T-cell (primary cell): Measurements from ENCODE around the gene CYB561D2. TPM values are rescaled to one million over a fixed set of nuclear protein-coding genes. Genes with fewer than 3 reads are reported as not detected.

Experiments
- ATAC-seq, 4 experiments: fragments of 200-7000 bp in 3 of 4; fragments of 150-1000 bp in 1 of 4; cut with Tn5 transposase; replicated peaks in 1 of 4; 1 replicate in 3 of 4; 2 replicates in 1 of 4; pipeline ENCODE4 v1.10.0; 2021; ENCODE audit warnings: moderate library complexity in 3 of 4, mild to moderate bottlenecking in 2 of 4, moderate number of reproducible peaks in 1 of 4
- CTCF ChIA-PET, 2 donors: fragments of 300-600 bp; sonication (Branson Sonifier 250); formaldehyde crosslinking; loops; one replicate each; lab custom pipeline; 2022; ENCODE audit warnings: antibody characterized with exemption in 2 of 2; lab: Charles Lee
- POLR2A ChIA-PET, 2 donors: fragments of 300-600 bp; sonication (Branson Sonifier 250); formaldehyde crosslinking; loops; one replicate each; lab custom pipeline; 2022; ENCODE audit warnings: antibody characterized with exemption in 2 of 2; lab: Charles Lee
- DNase-seq, 35 experiments: peaks; one replicate each; pipeline versions ENCODE4 v3.0.0 to v3.0.0-alpha.2; 2013 to 2023
- H3K27ac ChIP-seq: one replicate; pipeline ENCODE4 v1.5.1; 2013; ENCODE audit warnings: low read length
- H3K27me3 ChIP-seq, 2 experiments: replicated peaks in 1 of 2; 1 replicate in 1 of 2; 2 replicates in 1 of 2; pipeline versions ENCODE4 v1.6.1 to v1.7.0; 2013; ENCODE audit warnings: low read length in 1 of 2, mixed read lengths in 1 of 2; ENCODE audit not compliant: control insufficient read depth in 2 of 2, insufficient read depth in 2 of 2; ENCODE audit errors: extremely low read depth in 1 of 2
- H3K36me3 ChIP-seq, 2 donors: 1 replicate in 1 of 2; 2 replicates in 1 of 2; pipeline versions ENCODE4 v1.6.1 to v1.7.0; 2013; ENCODE audit warnings: low read length in 1 of 2; ENCODE audit not compliant: control insufficient read depth in 2 of 2, insufficient read depth in 1 of 2; ENCODE audit errors: extremely low read depth in 1 of 2
- H3K4me1 ChIP-seq, 2 experiments: 1 replicate in 1 of 2; 2 replicates in 1 of 2; pipeline versions ENCODE4 v1.6.1 to v1.7.0; 2013; ENCODE audit warnings: low read length in 2 of 2, mixed read lengths in 1 of 2; ENCODE audit not compliant: insufficient read depth in 2 of 2, control insufficient read depth in 1 of 2; ENCODE audit errors: extremely low read depth in 1 of 2
- H3K4me3 ChIP-seq, 2 donors: 1 replicate in 1 of 2; 2 replicates in 1 of 2; pipeline versions ENCODE4 v1.5.1 to v1.7.0; 2013; ENCODE audit warnings: mild to moderate bottlenecking in 2 of 2, low read length in 1 of 2, moderate library complexity in 1 of 2; ENCODE audit not compliant: control insufficient read depth in 1 of 2; ENCODE audit errors: extremely low read depth in 1 of 2
- H3K9me3 ChIP-seq: 2 replicates; pipeline ENCODE4 v1.7.0; 2013
- H3K27ac Mint-ChIP-seq, 2 donors: one replicate each; pipeline ENCODE4 v1.8.0; 2020 to 2021; ENCODE audit warnings: mild to moderate bottlenecking in 2 of 2, mixed read lengths in 2 of 2
- H3K27me3 Mint-ChIP-seq, 2 donors: one replicate each; pipeline ENCODE4 v1.8.0; 2021 to 2022; ENCODE audit warnings: mixed read lengths in 2 of 2
- H3K36me3 Mint-ChIP-seq: one replicate; pipeline ENCODE4 v1.8.0; 2021; ENCODE audit warnings: mixed read lengths
- H3K4me1 Mint-ChIP-seq, 3 donors: one replicate each; pipeline ENCODE4 v1.8.0; 2020 to 2022; ENCODE audit warnings: mixed read lengths in 3 of 3, mild to moderate bottlenecking in 1 of 3
- H3K4me3 Mint-ChIP-seq, 3 donors: one replicate each; pipeline ENCODE4 v1.8.0; 2020 to 2022; ENCODE audit warnings: mild to moderate bottlenecking in 3 of 3, mixed read lengths in 3 of 3, moderate library complexity in 3 of 3
- H3K9me3 Mint-ChIP-seq, 3 donors: one replicate each; pipeline ENCODE4 v1.8.0; 2020 to 2022; ENCODE audit warnings: mixed read lengths in 3 of 3
- WGBS: methylation state at CpG from one replicate; pipeline ENCODE4 v1.1.5; 2013; ENCODE audit warnings: missing lambda C conversion rate; ENCODE audit not compliant: insufficient coverage; 5-methylcytosine and 5-hydroxymethylcytosine counted together
- total RNA-seq, 35 experiments: library from RNA in 6 of 35; stranded (reverse) in 6 of 35; fragments of 120-200 nt in 1 of 35; gene quantifications; one replicate each; pipeline versions ENCODE4 v1.2.1 to v1.2.4 and lab custom pipeline; 2013 to 2026

CYB561D2 gene
- total RNA-seq, 5 donors from 2014 or later (not counting 1 experiment from before 2014, with no cell fraction given): 25.7 to 45.3 (median 32.7) TPM

DNA sequence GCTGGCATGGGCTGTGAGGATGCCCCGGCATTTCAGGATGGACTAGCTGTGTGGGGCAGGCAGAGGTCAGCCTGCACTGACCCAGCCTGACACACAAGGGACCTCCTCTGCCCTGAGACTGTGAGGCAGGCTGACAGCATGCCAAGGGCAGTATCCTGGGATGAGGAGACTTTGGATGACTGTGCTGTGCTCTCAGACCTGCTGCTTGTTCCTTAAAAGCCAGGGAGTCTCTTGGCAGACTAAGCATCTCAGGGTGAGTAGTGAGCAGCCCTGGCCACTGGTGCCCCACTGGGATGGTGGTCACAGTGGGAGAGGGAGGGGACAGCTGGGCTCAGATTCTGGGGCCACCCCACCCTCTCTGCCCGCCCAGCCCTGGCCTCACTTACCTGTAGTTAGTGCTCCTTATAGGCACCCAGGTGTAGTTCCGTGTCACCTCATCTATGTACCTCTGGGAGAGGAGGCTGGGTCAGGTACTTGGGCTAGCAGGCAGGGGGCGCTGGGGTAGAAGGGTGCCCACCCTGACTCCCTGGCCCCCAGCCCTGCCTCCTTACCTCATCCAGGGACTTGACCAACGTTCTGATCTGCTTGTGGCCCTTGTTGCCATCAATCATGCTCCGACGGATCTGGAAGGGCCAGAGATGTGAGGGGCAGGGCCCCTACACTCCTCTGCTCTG, 24.7 kb downstream of the CYB561D2 start:
- ChIA-PET POLR2A (no interaction called here), CTCF (no interaction called here)
- H3K36me3 ChIP-seq: no peaks in the 10 kb centered on the region
- H3K4me1 ChIP-seq: peaks cover 3 to 10% of the 10 kb centered on the region in 2 experiments
- H3K4me3 Mint-ChIP-seq: no peak overlapping the region
- H3K4me1 Mint-ChIP-seq: peaks cover 4 to 21% (median 8%) of the 10 kb centered on the region in 3 donors
- 77% methylated on average over 3 of the region's 7 CpGs for whole genome bisulfite sequencing
- no peak overlapping the region for H3K27ac Mint-ChIP-seq
- H3K9me3 Mint-ChIP-seq: no peaks in the 10 kb centered on the region
- H3K36me3 Mint-ChIP-seq: no peaks in the 10 kb centered on the region
- H3K27me3 Mint-ChIP-seq: no peaks in the 10 kb centered on the region
- ATAC-seq (no peak), DNase-seq (no peak)
- H3K27me3 ChIP-seq: peaks cover 0 to 3% of the 10 kb centered on the region in 2 experiments
- no peak overlapping the region for H3K27ac ChIP-seq
- no peak overlapping the region for H3K4me3 ChIP-seq
- no peaks in the 10 kb centered on the region for H3K9me3 ChIP-seq

DNA sequence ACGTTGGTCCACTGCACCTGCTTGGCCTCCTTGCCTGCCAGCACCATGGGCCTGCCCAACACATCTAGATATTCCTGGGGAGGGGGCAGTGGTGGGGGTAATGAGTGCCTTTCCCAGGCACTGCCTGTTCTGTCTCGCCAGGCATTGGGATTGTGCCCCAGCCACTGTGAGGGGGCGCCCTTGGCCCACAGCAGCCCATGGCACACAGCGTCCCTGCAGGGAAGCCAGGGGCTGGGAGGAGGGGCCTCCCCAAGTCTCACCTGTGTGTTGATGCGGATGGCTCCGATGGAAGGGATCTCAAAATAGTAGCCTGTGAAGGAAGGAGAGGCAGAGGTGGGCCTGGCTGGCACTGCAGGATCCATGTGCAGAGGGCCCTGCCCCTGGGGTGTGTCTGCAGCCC, 27.4 kb downstream of the CYB561D2 start:
- ATAC-seq: no peak
- Histone ChIP-seq H3K4me3 (no peak overlapping the region), H3K4me1 (peaks cover 3% of the 10 kb centered on the region in 2 experiments), H3K9me3 (no peaks in the 10 kb centered on the region), H3K27ac (no peak overlapping the region), H3K36me3 (no peaks in the 10 kb centered on the region), H3K27me3 (no peaks in the 10 kb centered on the region)
- H3K4me1 Mint-ChIP-seq: peaks cover 2 to 9% (median 4%) of the 10 kb centered on the region in 3 donors
- no peaks in the 10 kb centered on the region for H3K9me3 Mint-ChIP-seq
- no peak for DNase-seq
- POLR2A ChIA-PET: no interaction called here
- CTCF ChIA-PET: no interaction called here
- H3K4me3 Mint-ChIP-seq: no peak overlapping the region
- H3K27me3 Mint-ChIP-seq: no peaks in the 10 kb centered on the region
- WGBS: 93% methylated on average over 5 of the region's 6 CpGs
- H3K27ac Mint-ChIP-seq: no peak overlapping the region
- no peaks in the 10 kb centered on the region for H3K36me3 Mint-ChIP-seq

- 86% methylated on average over 10 of the region's 17 CpGs for WGBS
- ATAC-seq: no peak
- no peak overlapping the region for H3K27ac Mint-ChIP-seq
- Histone ChIP-seq H3K4me3 (no peak overlapping the region), H3K9me3 (no peaks in the 10 kb centered on the region), H3K4me1 (no peaks in the 10 kb centered on the region), H3K27ac (no peak overlapping the region), H3K27me3 (no peaks in the 10 kb centered on the region), H3K36me3 (no peaks in the 10 kb centered on the region)
- no peak for DNase-seq
- H3K36me3 Mint-ChIP-seq: no peaks in the 10 kb centered on the region
- ChIA-PET POLR2A (no interaction called here), CTCF (no interaction called here)
- no peak overlapping the region for H3K4me3 Mint-ChIP-seq
- no peaks in the 10 kb centered on the region for H3K9me3 Mint-ChIP-seq
- H3K27me3 Mint-ChIP-seq: no peaks in the 10 kb centered on the region
- peaks cover 0 to 2% (median 0%) of the 10 kb centered on the region in 3 donors for H3K4me1 Mint-ChIP-seq
Observed at GRCh38 chr3:50378757-50379156, 28.1 kb downstream of the CYB561D2 start.

DNA sequence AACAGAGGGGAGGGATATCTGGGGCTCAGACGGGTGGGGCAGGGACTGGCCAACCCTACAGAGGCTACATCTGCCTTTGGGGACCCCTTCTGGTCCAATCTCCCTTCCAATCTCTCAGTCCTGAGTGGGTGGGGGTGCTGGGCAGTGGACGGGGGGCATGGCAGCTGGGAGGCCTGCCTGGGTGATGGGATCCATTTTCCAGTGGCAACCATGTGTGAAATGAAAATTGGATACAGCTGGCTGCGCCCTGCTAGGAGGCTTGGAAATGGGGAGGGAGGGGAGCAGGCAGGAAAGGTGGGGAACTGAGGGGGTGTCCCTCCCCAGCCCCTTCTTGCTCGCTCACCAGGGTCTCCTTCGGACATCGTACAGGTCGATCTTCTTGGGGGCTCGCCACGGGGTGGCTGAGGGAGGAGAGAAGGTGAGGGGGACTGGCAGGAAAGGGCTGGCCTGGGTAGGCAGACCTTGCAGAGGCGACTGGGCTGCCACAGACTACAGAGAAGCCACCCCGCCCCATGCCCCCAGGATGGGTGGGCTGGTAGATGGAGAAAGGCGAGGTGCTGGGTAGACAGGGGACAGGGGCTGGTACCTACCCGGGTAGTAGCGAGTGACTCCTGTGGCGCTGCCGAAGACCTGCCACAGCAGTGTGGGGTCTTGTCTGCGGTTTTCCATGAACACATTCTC, 29.9 kb downstream of the CYB561D2 start:
- WGBS: 69% methylated on average over 9 of the region's 17 CpGs
- Mint-ChIP-seq H3K27ac (no peak overlapping the region), H3K36me3 (no peaks in the 10 kb centered on the region), H3K9me3 (no peaks in the 10 kb centered on the region), H3K27me3 (no peaks in the 10 kb centered on the region), H3K4me1 (no peaks in the 10 kb centered on the region), H3K4me3 (no peak overlapping the region)
- ChIA-PET CTCF (interaction anchor here in 1 of 2 donors (0.6 kb wide), 1 partner anchor 31 kb away, joined by 3 read pairs; no protein-coding TSS in a partner anchor), POLR2A (interaction anchor here in 1 of 2 donors (0.6 kb wide), 1 partner anchor 311 kb away, joined by 5 read pairs; no protein-coding TSS in a partner anchor)
- ATAC-seq (no peak), DNase-seq (no peak)
- Histone ChIP-seq H3K9me3 (no peaks in the 10 kb centered on the region), H3K36me3 (no peaks in the 10 kb centered on the region), H3K27me3 (no peaks in the 10 kb centered on the region), H3K4me1 (no peaks in the 10 kb centered on the region), H3K4me3 (no peak overlapping the region), H3K27ac (no peak overlapping the region)

GRCh38 chr3:50381383-50381782, 30.7 kb downstream of the CYB561D2 start:
- POLR2A ChIA-PET: interaction anchor here in 1 of 2 donors (0.6 kb wide), 1 partner anchor 33 kb away, joined by 3 read pairs; no protein-coding TSS in a partner anchor
- ATAC-seq: no peak
- WGBS: 81% methylated on average over 3 of the region's 4 CpGs
- Histone ChIP-seq H3K27ac (no peak overlapping the region), H3K9me3 (no peaks in the 10 kb centered on the region), H3K4me1 (no peaks in the 10 kb centered on the region), H3K36me3 (no peaks in the 10 kb centered on the region), H3K4me3 (no peak overlapping the region), H3K27me3 (no peaks in the 10 kb centered on the region)
- H3K9me3 Mint-ChIP-seq: no peaks in the 10 kb centered on the region
- no peaks in the 10 kb centered on the region for H3K36me3 Mint-ChIP-seq
- no peaks in the 10 kb centered on the region for H3K4me1 Mint-ChIP-seq
- H3K27me3 Mint-ChIP-seq: no peaks in the 10 kb centered on the region
- no peak overlapping the region for H3K4me3 Mint-ChIP-seq
- DNase-seq: no peak
- no peak overlapping the region for H3K27ac Mint-ChIP-seq
- CTCF ChIA-PET: no interaction called here

DNA sequence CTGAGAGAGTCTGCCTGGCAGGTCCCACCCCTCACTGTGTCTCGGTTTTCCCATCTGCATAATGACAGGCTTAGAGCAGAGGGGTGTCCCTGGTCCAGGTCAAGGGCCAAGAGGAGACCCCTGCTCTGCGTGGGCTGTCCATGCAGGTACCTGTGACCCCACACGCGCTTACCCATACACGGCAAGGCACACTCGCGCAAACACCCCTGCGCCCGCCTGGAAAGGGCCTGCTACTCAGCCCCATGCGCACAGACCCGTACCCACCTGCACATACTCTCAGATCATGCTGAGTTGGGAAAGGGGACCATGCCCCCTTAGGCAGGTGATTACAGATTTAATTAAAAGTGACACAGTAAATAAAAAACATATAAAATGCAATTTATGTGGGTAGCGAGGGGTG, 32.1 kb downstream of the CYB561D2 start:
- H3K4me3 Mint-ChIP-seq: no peak overlapping the region
- POLR2A ChIA-PET: no interaction called here
- H3K27ac Mint-ChIP-seq: no peak overlapping the region
- H3K9me3 Mint-ChIP-seq: no peaks in the 10 kb centered on the region
- no peaks in the 10 kb centered on the region for H3K36me3 Mint-ChIP-seq
- CTCF ChIA-PET: no interaction called here
- no peaks in the 10 kb centered on the region for H3K4me1 Mint-ChIP-seq
- Histone ChIP-seq H3K27me3 (peaks cover 0 to 3% of the 10 kb centered on the region in 2 experiments), H3K27ac (no peak overlapping the region), H3K36me3 (no peaks in the 10 kb centered on the region), H3K4me1 (no peaks in the 10 kb centered on the region), H3K4me3 (no peak overlapping the region), H3K9me3 (no peaks in the 10 kb centered on the region)
- no peak for ATAC-seq
- WGBS: 88% methylated on average over 5 of the region's 12 CpGs
- no peaks in the 10 kb centered on the region for H3K27me3 Mint-ChIP-seq
- no peak for DNase-seq
